SU-DHL-6 (cell line): Measurements from ENCODE around the gene FABP3.

Experiments
- H2AFZ ChIP-seq: fragments of 200-600 bp; sonication (generic); 2 replicates; pipeline ENCODE4 v1.6.1; 2014; ENCODE audit warnings: low read depth, mild to moderate bottlenecking, moderate library complexity, mixed read lengths, antibody characterized with exemption, low read length; ENCODE audit not compliant: severe bottlenecking
- H3F3A ChIP-seq: fragments of 200-600 bp; shearing (Covaris generic); 2 replicates; pipeline ENCODE4 v1.6.0; 2016; ENCODE audit warnings: antibody characterized with exemption, mild to moderate bottlenecking; ENCODE audit not compliant: insufficient read depth
- H3K27ac ChIP-seq: fragments of 200-600 bp; sonication (generic); 2 replicates; pipeline ENCODE4 v1.5.1; 2016; ENCODE audit warnings: low read depth, mild to moderate bottlenecking, low read length, moderate library complexity, mixed read lengths
- H3K27me3 ChIP-seq: fragments of 200-600 bp; sonication (generic), shearing (Covaris generic); 2 replicates; pipeline ENCODE4 v1.6.0; 2014; ENCODE audit warnings: mild to moderate bottlenecking, low read length
- H3K36me3 ChIP-seq: fragments of 200-600 bp; sonication (generic); 2 replicates; pipeline ENCODE4 v1.6.1; 2014; ENCODE audit warnings: mild to moderate bottlenecking, low read length, mixed read lengths
- H3K4me2 ChIP-seq: fragments of 300-600, 200-600 bp; shearing (Covaris generic), sonication (generic); 2 replicates; pipeline ENCODE4 v1.6.0; 2014; ENCODE audit warnings: low read length, low read depth, mild to moderate bottlenecking; ENCODE audit not compliant: poor library complexity, severe bottlenecking
- H3K4me3 ChIP-seq: fragments of 200-600 bp; sonication (generic); 2 replicates; pipeline ENCODE4 v1.5.1; 2014; ENCODE audit warnings: antibody characterized with exemption, low read length, mild to moderate bottlenecking, mixed read lengths; ENCODE audit not compliant: insufficient read depth, poor library complexity, severe bottlenecking
- H3K79me2 ChIP-seq: fragments of 200-600 bp; sonication (generic); 2 replicates; pipeline ENCODE4 v1.6.1; 2014; ENCODE audit warnings: mild to moderate bottlenecking, low read length, moderate library complexity; ENCODE audit not compliant: insufficient read depth
- H3K9ac ChIP-seq: fragments of 200-600 bp; sonication (generic); 2 replicates; pipeline ENCODE4 v1.7.0; 2014; ENCODE audit warnings: mild to moderate bottlenecking, low read length
- H3K9me2 ChIP-seq: fragments of 200-600 bp; sonication (generic); replicated peaks from 2 replicates; pipeline ENCODE4 v1.6.1; 2014; ENCODE audit warnings: low read length; ENCODE audit not compliant: insufficient read depth
- H3K9me3 ChIP-seq: fragments of 200-600 bp; sonication (generic); 2 replicates; pipeline ENCODE4 v1.6.1; 2014; ENCODE audit warnings: low read length, mixed read lengths; ENCODE audit not compliant: insufficient read depth
- H4K20me1 ChIP-seq: fragments of 200-600 bp; sonication (generic); 2 replicates; pipeline ENCODE4 v1.6.1; 2014; ENCODE audit warnings: low read depth, mild to moderate bottlenecking, antibody characterized with exemption, low read length, moderate library complexity, mixed read lengths
- EZH2phosphoT487 ChIP-seq: fragments of 200-600 bp; sonication (generic), shearing (Covaris generic); conservative IDR thresholded peaks from 2 replicates; pipeline ENCODE4 v1.6.1; 2018; ENCODE audit warnings: mild to moderate bottlenecking, antibody characterized with exemption, low read length, moderate library complexity, mixed read lengths
- TF ChIP-seq, protein P1 (sequence below): fragments of 200-600 bp; sonication (generic); IDR thresholded peaks from one replicate; pipeline ENCODE4 v1.5.1; 2017; ENCODE audit warnings: antibody characterized with exemption, mild to moderate bottlenecking, low read length, moderate library complexity; ENCODE audit not compliant: insufficient read depth, poor library complexity, severe bottlenecking

FABP3 gene

DNA sequence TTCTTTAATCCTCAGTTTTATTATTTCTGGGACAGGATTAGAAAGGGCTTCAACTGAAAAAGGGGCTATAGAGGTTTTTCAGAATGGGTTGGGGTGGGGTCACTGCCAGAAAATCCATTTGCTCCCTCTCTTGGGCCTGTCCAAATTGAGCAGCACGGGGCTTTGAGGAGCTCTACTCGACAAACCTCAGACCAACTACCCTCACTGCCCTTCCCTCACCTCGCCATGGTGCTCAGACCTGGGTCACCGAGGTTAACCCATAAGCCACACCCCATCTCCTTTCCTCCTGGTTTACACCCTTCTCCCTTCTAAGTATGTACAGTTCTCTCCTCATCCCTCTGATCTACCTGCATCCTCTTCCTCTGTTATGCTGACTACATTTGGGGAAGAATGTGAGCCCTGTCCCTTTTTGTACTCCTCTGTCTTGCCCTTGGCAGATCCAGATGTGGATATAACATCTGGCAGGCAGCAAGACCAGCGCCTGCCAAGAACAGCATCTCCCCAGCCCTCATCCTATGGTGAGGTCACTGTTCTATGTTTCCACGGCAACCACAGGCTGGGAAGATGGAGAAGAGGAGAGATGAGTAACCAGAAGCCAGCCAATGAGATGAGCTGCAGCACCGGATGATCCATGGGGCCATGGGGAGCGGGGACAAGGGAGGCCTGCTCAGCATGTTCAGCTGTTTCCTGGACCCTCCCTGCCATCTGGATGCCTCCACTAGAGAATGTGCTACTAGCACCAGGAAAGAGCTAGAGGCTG is 3.7 kb upstream of the FABP3 start:
- H3K9me2 ChIP-seq: no peaks in the 10 kb centered on the region
- no peak overlapping the region for H3K9ac ChIP-seq
- H3K36me3 ChIP-seq: no peaks in the 10 kb centered on the region
- no peaks in the 10 kb centered on the region for H3K9me3 ChIP-seq
- no peaks in the 10 kb centered on the region for H4K20me1 ChIP-seq
- no peak overlapping the region for H2AFZ ChIP-seq
- H3K4me2 ChIP-seq: no peak overlapping the region
- no peaks in the 10 kb centered on the region for H3K27me3 ChIP-seq
- no peak overlapping the region for H3K27ac ChIP-seq
- H3K79me2 ChIP-seq: no peaks in the 10 kb centered on the region
- no peak for TF ChIP-seq EZH2phosphoT487
- TF ChIP-seq, protein P1, sequence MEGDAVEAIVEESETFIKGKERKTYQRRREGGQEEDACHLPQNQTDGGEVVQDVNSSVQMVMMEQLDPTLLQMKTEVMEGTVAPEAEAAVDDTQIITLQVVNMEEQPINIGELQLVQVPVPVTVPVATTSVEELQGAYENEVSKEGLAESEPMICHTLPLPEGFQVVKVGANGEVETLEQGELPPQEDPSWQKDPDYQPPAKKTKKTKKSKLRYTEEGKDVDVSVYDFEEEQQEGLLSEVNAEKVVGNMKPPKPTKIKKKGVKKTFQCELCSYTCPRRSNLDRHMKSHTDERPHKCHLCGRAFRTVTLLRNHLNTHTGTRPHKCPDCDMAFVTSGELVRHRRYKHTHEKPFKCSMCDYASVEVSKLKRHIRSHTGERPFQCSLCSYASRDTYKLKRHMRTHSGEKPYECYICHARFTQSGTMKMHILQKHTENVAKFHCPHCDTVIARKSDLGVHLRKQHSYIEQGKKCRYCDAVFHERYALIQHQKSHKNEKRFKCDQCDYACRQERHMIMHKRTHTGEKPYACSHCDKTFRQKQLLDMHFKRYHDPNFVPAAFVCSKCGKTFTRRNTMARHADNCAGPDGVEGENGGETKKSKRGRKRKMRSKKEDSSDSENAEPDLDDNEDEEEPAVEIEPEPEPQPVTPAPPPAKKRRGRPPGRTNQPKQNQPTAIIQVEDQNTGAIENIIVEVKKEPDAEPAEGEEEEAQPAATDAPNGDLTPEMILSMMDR: no peak
- no peak overlapping the region for H3K4me3 ChIP-seq
- no peaks in the 10 kb centered on the region for H3F3A ChIP-seq

DNA sequence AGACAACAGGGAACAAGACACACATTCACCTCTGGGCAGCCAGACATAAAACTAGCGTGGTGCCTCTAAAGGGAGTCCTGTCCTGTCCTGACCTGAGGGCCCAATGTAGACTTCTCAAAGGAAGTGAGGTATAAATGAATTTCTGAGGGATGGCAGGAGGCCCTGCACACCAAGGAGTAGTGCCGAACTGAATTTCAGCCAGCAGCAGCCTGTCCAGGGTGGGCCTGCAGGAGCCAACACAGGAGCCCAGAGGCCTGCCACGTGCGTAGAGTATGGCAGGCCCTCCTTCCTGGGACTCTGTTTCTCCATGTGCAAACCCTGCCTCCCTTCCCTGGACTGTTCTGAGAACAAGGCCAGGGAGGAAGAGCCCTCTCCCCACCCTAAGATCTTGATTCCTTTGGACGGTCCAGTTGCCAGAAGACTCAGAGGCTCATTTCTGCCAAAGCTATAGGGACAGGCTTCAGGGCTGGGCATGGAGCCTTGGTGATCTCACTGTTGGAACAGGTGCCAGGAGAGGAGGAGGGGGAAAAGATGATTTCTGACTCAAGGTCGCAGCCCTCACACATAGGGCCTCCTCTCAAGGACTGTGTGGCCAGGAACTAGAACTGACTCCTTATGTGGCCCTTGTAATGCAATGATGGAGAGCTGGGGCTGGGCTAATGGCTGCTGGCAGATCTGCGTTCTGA is 1.8 kb upstream of the FABP3 start:
- Histone ChIP-seq H3K27ac (no peak overlapping the region), H3K4me2 (no peak overlapping the region), H4K20me1 (no peaks in the 10 kb centered on the region), H3K36me3 (no peaks in the 10 kb centered on the region), H3K4me3 (no peak overlapping the region), H3K9me3 (no peaks in the 10 kb centered on the region), H3K79me2 (no peaks in the 10 kb centered on the region), H3K9ac (no peak overlapping the region), H3K9me2 (no peaks in the 10 kb centered on the region), H3F3A (no peaks in the 10 kb centered on the region), H3K27me3 (no peaks in the 10 kb centered on the region), H2AFZ (no peak overlapping the region)
- TF ChIP-seq, protein P1: no peak
- TF ChIP-seq EZH2phosphoT487: no peak

DNA sequence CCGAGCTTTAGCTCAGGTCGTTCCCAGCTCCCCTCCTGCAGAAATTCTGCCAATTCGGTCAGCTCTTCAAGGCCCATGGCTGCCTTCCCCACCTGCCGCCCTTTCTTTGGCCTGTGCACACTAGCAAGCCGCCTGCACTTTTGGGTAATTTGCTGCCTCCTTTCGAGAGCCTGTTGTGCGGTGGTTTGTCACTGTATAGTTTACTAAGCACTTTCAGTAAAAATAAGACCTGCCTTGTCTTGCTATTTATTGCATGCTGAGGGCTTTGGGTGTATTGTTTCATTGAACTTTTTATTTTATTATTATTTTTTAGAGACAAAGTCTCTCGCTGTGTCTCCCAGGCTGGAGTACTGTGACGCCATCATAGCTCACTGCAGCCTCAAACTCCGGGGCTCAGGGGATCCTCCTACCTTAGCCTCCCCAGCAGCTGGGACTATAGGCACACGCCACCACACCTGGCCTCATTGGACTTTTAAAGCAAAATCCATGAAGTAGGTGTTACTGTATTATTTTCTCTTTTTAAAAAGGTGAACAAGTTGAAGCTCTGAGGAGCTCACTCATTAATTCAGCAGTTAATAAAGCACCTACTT is 1.1 kb upstream of the FABP3 start:
- Histone ChIP-seq H3F3A (no peaks in the 10 kb centered on the region), H3K27ac (no peak overlapping the region), H3K9me2 (no peaks in the 10 kb centered on the region), H3K79me2 (no peaks in the 10 kb centered on the region), H3K4me2 (no peak overlapping the region), H2AFZ (no peak overlapping the region), H3K9ac (no peak overlapping the region), H3K27me3 (no peaks in the 10 kb centered on the region), H3K9me3 (no peaks in the 10 kb centered on the region), H3K4me3 (no peak overlapping the region), H3K36me3 (no peaks in the 10 kb centered on the region), H4K20me1 (no peaks in the 10 kb centered on the region)
- TF ChIP-seq EZH2phosphoT487: no peak
- TF ChIP-seq, protein P1: no peak
